D341Med (cell line): ENCODE results near the gene FBXW11.
A peak's percentile ranks its signal among the peaks of the same experiment; 100 is the strongest.
"Not testable (repeated sequence)": the region's sequence is repeated elsewhere in the genome, so short reads cannot be mapped to it uniquely, and the experiment has no call there.

Experiments used
- DNase-seq: peaks from one replicate; pipeline ENCODE4 v3.0.0; 2012; ENCODE audit warnings: low spot score

FBXW11 gene

DNA sequence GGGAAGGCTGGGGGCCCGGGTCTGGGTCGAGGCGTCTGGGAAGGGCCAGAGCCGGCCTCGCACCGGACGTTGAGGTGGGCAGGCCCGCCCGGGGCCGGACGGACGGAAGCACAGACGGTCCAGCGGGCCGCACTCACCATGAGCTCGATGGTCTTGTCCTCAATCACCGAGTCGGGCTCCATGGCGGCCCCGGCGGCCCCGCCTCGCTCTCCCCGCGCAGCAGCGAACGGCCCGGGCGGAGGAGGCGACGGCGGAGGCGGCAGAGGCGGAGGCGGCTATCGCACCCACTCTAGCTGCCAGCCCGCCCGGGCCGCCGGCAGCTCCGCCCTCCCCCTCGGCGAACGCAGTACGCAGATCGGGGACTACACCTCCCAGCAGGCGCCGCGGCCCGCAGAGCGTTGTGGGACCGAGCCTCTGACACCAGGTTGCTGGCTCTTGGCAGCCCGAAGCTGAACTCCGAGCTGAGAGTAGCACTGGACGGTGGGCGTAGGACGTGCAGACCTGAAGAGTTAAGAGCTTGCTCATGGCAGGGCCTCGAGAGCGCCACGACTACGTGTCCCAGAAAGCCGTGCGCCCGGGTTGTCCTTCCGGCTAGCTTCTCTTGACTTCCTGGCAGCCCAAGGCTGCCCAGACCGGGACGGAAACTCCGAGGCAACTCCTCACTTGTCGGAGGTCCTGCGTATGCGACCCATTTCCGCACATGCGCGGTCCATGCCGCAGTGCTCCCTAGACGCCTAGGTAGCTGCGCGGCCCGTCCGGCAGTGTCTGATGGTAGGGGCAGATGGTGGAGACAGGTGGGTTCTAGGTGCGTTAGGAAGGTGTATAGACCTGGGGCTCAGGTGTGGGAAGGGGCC is at the start of gene FBXW11:
TSS of gene FBXW11 (minus strand) at position 318 of the 854 bp plus-strand sequence. CDS start at position 182, 136 bp downstream.
- peak; percentile 93 for DNase-seq

DNA sequence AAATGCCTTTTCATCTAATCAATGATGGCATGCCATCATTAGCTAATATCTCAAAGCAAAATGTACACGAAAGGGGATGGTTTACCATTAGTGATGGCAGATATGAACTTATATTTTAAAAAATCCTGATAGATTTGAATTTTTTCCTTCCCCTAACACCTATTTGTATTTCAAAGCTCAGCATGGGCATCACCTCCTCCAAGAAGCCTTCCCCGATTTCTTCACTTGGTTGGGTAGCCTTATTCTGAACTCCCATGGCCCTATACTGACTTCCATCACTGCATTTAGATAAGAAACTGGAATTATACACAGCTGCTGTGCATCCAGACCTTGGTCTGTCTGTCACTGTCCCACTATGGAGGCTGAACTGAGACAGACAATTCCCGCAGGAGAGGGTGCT is 49.6 kb upstream of the FBXW11 start:
- DNase-seq = no peak

DNA sequence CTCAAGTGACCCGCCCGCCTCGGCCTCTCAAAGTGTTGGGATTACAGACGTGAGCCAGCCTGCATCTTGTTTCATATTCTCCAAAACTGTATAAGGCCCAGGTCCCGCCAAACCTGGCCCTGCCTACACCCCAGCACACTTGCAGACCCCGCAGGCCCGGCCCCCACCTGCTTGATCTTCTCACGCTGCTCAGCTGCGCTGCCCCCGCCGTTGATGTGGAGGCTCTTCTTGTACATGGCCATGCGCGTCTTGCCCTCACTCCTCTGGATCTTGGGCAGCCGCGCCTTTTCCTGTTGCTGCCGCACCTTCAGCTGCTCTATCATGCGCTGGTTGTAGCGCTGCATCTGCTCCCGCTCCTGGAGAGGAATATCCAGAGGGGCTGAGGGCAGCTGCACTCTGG is 49.0 kb upstream of the FBXW11 start:
- no peak for DNase-seq

DNA sequence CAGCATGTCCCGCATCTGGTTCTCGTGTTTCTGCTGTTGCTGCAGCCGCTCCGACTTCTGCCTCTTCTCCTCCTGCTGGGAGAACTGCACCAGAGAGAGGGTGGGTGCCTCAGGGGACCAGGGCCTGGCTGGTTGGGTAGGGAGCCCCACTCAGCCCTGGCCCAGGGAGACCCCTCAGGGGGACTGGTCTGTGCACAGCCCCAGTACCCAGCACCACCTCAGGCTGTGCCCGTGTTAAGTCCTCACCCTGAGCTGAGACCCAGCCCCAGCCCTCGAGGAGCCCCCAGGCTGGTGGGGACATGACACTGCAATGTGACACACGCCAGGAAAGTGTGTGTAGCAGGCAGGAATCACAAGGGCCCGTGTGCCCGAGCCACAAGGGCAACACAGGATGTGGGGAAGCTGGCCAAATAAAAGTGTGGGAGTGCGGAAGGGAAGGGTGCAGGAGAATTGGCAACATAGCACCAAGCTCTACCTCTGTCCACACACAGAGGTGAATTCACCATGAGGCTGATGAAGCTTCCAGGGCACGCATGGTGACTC is 48.2 kb upstream of the FBXW11 start:
- no peak for DNase-seq

DNA sequence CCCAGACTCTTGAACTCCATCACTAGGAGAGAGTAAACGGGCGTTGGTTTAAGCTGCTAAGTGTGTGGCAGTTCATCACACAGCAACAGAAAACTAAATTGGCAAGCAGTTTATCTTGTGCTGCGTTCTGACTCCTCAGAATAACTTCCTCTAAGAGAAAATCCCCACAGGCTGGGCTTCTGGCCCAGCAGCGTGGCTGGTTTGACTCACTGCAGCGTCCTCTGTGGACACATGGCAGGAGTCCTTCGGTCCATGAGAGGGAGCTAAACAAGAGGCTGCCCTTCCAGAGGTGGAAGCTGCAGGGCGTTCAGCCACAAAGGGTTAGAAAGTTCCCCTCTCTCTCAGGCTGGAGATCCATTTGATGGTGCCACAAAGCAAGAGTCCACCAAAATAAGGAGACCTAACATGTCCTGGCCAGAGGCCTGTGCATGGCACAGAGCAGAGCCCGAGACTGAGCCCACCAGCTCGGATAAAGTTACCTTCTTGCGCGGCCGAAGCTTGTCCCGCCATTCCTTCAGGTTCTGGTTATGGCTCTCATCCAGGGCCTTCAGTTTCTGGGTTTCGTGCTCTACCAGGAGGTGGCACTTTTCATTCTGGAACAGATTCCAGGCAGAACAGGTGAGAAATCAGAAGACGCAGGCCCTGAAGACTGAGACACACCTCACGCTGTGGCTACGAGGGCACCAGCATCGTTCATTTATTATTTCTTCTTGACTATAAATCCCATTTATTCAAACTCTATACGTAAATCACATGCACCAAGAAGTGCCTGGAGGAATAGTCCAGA is 46.2 kb upstream of the FBXW11 start:
- no peak for DNase-seq

DNA sequence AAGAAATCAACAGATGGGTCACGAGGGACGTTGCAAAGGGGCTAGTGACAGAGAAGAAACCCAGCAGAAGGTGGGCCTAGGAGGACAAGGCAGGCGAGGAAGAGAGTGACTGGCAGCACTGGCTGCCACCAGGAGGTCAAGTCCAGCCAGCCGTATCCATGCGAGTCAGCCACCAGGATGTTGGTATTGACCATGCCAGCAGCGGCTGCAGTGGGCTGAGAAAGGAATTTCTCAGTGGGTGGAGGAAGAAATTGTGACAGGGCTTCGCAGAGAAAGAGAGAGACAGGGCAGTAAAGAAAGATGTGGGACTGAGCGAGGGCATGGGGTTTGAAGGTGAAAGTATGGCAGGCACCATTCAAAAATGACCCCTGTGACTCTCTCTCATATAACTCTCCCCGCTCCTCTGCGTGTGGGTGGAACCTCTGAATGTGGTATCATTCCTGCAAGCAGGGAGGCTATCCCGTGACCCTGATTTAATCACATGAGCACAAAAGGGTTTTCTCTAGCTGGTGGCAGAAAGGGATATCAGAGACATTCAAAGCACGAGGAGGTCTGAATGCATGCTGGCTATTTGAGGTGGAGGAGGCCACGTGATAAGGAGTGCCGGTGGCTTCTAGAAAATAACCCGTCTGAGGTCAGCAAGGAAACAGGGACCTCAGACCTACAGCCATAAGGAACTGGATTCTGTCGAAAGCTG is 45.4 kb upstream of the FBXW11 start:
- DNase-seq = no peak

DNA sequence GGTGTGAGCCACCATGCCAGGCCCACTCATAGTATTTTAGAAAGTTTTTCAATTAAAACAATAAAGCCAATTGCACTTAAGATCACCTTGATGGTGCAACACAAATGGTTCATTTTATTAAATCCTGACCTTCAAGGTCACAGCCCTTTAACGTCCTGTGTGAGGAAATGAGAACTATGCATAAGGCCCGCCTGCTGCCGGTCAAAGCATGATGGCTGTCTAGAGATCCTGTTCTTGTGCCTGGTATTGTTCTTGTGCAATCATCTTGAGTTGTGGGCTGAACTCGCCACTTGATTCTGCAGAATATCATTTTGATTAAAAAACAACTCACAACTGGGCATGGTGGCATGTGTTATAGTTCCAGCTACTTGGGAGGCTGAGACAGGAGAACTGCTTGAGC is 43.6 kb upstream of the FBXW11 start:
- no peak for DNase-seq

DNA sequence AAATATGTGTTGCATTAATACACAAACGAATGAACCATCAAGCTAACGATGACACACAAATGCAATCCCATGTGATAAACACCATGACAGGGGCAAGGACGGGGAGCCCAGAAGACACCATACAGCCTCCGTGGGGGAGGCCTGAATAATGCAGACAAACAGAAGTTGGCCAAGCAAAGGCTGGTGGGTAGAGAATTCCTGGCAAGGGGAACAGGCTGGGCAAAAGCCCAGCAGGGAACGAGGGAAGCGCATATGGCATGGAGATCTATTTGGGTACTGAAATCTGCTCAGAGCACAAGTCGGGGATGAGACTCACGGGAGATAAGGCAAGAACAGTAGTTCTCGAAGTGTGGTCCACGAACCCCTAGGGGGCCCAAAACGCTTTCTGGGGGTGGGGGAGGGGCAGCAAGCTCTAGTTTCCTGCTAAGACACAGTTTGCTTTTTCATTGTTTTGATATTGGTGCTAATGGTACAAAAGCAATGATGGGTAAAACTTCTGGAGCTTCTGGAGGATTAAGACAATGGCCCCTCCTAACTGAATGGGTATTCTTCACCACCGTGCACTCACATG is 42.9 kb upstream of the FBXW11 start:
- no peak for DNase-seq

DNA sequence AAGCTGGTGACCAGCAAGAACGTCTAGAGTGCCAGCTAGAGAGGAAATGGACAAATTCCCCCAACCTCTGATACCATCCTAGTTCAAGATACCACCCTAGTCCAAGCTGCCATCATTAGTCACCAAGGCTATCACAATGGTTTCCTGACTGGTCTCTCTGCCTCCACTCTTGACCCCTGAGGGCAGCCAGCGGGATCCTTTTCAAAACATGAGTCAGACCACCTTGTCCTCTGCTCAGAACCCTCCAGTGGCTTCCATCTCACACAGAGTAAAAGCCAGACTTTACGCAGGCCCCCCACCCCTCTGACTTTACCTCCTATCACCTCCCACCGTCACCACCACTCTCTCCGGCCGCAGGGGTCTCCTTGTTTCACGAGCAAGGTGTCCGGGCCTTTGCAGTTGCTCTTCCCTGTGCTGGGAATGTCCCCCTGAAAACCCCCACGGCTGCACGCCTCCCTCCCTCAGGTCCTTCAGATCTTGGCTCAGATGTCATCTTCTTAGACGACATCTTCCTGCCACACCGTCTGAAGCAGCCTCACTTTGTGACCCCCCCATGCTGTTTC is 42.2 kb upstream of the FBXW11 start:
- no peak for DNase-seq

DNA sequence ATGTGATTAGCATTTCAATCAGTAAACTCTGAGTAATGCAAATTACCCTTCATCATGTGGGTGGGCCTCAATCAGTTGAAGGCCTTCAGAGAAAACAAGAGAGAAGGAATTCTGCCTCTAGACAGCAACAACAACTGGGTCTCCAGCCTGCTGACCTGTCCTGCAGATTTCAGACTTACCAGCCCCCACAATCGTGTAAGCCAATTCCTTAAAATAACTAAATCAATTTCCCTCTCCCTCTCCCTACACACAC is 41.7 kb upstream of the FBXW11 start:
- DNase-seq = no peak

DNA sequence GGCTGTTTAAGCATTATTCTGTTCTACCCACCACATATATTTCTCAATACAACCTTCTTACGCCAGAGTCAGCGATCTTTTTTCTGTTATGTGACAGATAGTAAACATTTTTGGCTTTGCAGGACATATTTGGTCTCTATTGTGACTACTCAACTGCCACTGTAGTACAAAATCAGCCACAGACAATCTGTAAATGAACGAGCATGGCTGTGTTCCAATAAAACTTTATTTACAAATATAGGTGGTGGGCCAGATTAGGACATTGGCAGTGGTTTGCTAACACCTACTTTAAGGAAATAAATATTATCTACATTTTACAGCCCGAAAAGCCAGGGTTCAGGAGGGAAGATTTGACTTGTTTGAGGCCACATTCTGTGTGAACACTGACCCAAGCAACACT is 40.2 kb upstream of the FBXW11 start:
- no peak for DNase-seq

DNA sequence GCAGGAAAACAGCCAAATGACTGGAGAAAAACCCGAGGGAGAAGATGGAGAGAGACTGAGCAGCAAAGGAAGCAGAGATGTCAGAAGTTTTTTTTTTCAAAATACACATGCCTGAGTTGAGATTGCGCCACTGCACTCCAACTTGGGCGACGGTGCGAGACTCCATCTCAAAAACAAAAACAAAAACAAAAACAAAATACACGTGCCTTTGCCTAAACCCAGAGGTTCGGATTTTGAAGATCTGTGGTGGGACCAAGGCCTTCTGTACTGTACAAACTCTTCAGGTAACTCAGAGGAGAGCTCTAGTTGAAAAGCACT is 38.8 kb upstream of the FBXW11 start:
- DNase-seq = no peak

DNA sequence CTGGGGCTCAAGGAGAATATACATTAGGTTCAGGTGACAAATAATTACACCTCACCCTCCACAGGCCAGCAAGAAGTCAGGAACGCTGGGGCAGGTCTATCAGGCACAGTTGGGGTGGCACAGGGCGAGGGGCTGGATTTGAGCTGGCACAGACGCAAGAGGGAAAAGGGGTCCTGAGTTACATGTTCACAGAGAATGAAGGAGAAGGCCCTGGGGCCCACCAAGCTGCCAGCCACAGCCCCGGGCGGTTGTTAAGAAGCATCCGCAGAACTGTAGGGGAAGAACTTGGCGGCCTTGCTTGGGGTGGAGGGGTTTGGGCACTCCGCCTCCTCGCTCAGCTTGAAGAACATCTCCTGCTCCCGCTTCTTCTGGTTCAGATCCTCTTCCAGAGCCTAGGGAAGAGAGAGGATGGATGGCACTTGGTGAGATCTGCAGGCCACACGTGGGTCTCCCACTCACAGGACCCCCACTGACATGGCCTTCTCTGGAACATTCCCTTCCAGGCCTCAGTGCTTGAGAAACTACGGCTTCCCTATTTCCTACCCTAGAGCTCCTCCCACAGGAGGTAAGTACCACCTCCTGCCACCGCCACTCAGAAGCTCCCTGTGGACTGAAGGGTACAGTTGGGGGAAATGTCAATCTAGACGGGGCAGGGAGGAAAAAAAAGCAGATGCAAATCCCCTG is 38.3 kb upstream of the FBXW11 start:
- no peak for DNase-seq

DNA sequence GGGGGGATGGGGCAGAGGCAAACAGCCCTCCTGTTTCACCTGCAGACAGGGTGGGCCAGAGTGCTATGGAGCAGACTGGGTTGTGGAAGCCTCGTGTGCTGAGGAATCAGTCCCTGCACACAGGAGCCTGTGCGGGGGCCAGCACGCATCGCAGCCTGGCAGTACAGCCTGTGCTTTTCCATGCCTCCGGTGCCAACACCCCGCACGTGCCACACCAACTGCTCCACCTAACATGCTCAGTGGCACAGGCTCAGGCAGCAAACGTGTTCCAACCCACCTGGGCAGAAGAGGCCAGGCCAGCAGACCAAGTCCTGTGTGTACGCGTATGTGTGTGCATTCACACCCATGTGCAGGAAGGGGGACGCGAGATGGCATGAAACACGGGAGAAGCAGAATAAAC is 37.4 kb upstream of the FBXW11 start:
- DNase-seq = no peak

DNA sequence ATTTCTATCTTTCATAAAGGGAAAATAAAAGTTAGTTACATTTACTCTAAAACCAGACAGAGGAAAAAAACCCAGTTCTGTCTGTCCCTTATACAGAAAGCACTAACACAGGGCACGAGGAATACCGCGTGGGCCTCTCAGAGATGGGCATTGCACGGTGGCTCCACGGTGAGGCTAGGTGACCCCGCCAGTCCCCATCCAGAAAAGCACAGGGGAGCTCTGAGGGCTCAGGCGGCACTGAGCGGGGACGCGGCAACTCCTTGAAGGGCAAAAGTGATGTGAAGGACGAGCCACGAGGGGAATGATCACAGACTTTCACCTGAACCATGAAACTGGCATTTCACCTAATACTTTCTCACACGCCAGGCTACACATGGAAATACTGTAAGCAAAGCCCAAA is 35.7 kb upstream of the FBXW11 start:
- no peak for DNase-seq

DNA sequence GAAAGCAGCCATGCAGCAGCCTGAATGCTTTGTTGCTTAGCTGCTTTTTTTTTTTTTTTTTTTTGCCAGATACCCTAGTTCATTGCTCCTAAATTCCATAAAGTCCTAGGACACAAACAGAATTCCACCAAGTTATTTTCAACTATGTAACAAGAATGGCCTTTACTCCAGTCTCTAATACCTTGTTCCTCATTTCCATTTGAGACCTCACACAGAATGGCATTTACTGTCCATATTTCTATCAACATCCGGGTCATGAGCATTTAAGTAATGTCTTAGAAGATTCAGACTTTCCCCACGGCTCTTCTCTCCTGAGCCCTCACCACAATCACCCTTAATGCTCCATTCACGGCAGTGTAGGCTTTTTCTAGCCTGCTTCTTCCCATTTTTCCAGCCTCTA is 31.7 kb upstream of the FBXW11 start:
- no peak for DNase-seq

DNA sequence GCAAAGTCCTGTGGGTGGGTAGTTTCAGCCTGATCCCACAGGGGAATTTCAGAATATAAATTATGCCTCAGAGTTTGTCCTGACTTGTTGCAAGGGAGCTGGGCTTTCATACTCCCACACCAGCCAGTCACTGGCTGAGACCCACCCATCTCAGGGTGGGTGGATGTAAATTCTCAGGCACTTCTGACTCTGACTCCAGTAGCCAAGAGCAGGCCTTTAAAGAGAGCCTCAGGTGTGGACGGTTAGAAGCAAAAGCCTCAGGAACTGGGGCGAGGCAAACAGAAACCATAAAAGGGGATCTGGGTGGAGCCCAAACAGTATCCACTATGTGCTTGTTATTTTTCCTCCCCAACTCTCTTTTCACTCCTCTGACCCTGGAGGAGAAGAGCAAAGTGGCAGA is 28.6 kb upstream of the FBXW11 start:
- DNase-seq = no peak

DNA sequence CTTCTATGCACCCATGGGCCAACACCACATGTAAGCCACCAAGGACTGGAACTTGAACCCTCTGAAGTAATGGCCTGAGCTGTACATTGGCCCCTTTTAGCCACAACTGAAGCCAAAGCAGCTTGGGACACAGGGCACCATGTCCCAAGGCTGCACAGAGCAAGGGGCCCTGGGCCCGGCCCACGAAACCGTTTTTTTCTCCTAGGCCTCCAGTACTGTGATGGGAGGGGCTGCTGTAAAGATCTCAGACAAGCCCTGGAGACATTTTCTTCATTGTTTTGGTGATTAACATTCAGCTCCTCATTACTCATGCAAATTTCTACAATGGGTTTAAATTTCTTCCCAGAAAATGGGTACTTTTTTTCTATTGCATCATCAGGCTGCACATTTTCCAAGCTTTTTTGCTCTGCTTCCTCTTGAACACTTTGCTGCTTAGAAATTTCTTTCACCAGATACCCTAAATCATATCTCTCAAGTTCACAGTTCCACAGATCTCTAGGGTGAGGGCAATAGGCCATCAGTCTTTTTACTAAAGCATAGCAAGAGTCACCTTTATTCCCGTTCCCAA is 25.5 kb upstream of the FBXW11 start:
- no peak for DNase-seq

DNA sequence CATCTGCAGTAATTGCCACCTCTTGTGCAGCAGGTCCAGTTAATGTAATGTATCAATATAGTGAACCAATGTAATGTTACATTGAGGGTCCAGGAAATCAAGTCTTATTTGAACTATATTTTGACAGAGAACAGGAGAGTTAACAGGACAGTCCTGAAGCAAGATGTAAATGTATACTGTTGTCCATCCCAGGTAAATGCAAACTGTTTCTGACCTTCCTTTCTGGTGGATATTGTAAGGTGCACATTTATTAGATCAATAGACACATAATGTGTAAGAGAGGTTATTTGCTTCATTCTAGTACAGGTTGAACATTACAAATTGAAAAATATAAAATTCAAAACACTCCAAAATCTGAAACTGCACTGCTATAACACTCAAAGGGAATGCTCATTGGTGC is 23.4 kb upstream of the FBXW11 start:
- no peak for DNase-seq

DNA sequence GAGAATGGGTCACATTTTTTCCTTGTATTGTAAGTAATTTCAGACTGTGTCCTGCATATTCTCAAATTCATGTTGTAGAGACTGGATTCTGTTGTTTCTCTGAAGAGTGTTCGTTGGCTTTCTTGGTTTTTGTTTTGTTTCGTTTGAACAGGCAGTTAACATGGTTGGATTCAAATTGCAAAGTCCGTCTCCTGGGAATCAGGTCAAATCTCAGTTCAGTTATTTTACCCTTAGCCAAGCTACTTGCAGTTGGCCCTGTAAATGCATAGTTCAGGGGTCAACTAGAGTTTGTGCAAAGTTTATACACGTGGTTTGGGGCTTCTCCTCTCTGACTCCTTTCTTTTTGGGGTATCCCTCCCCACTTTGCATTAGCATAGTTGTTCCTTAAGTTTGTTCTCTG is 21.7 kb upstream of the FBXW11 start:
- no peak for DNase-seq

DNA sequence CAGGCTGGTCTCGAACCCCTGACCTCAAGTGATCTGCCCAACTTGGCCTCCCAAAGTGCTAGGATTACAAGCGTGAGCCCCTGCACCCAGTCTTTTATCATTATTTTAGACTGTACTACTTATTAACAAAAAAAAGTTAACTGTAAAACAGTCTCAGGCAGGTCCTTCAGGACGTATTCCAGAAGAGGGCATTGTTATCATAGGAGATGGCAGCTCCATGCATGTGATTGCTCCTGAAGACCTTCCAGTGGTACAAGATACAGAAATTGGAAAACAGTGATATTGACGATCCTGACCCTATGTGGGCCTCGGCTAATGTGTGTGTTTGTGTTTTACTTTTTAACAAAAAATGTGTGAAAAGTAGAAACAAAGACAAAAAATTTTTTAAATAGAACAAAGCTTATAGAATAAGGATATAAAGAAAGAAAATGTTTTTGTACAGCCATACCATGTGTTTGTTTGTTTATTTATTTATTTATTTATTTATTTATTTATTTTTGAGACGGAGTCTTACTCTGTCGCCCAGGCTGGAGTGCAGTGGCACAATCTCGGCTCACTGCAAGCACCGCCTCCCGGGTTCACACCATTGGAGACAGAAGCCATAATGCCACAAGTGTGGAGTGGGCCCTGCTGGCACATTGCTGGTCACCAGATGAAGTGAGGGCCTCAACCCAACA is 13.8 kb upstream of the FBXW11 start:
- DNase-seq = not testable (repeated sequence)
